Measurements from ENCODE around the gene PERCC1. TPM values are rescaled to one million over a fixed set of nuclear protein-coding genes. Genes with fewer than 3 reads are reported as not detected.
A peak's percentile ranks its signal among the peaks of the same experiment; 100 is the strongest.

Gene PERCC1
- total RNA-seq (2022) = not detected in 2 replicates
- not detected for Bru-seq, nascent RNA
- not detected for BruChase-seq, experiment 1, labeled RNA remaining after a 6-hour chase
- BruChase-seq, experiment 2, labeled RNA remaining after a 2-hour chase = percentile 16 among the genes with signal in this experiment
- long read RNA-seq = 0 reads

- no peaks in the 10 kb centered on the region for H3K27me3 Mint-ChIP-seq (ENCODE audit: insufficient read depth, unreplicated experiment)
- H3K27ac Mint-ChIP-seq (ENCODE audit: low read depth, unreplicated experiment) = no peak within 1 kb of the TSS
- H3K9me3 Mint-ChIP-seq (ENCODE audit: unreplicated experiment) = no peaks in the 10 kb centered on the region
- intact Hi-C loops (cut with micrococcal nuclease) = no loop called here
- H3K36me3 Mint-ChIP-seq (ENCODE audit: insufficient read depth, unreplicated experiment) = no peaks in the 10 kb centered on the region
- H3K4me3 Mint-ChIP-seq (ENCODE audit: unreplicated experiment) = no peak within 1 kb of the TSS
- DNase-seq (ENCODE audit: unreplicated experiment) = no peak
- no TSS peak for BruUV-seq (replicated peaks)
- H3K4me1 Mint-ChIP-seq (ENCODE audit: insufficient read depth, unreplicated experiment) = no peaks in the 10 kb centered on the region
- POLR2A ChIA-PET = no interaction called here
- CTCF ChIA-PET = interaction anchor here (0.6 kb wide), 1 partner anchor 1367 kb away, joined by 3 read pairs; no protein-coding TSS in a partner anchor
- no peak for TF ChIP-seq CTCF (IDR thresholded peaks at IDR 0.05; ENCODE audit: unreplicated experiment)
Measured at GRCh38 chr16:1430759-1431496, at the start of gene PERCC1. PERCC1 (plus strand) TSS chr16:1431078; CDS start chr16:1432594, 1,516 bp downstream.

- no TSS peak for BruUV-seq (replicated peaks)
- ChIA-PET POLR2A (interaction anchor here (1.3 kb wide), 1 partner anchor 13 kb away, joined by 4 read pairs; no protein-coding TSS in a partner anchor), CTCF (no interaction called here)
- Mint-ChIP-seq H3K9me3 (ENCODE audit: unreplicated experiment) (no peaks in the 10 kb centered on the region), H3K27me3 (ENCODE audit: insufficient read depth, unreplicated experiment) (no peaks in the 10 kb centered on the region), H3K27ac (ENCODE audit: low read depth, unreplicated experiment) (no peak overlapping the region), H3K4me3 (ENCODE audit: unreplicated experiment) (no peak overlapping the region), H3K36me3 (ENCODE audit: insufficient read depth, unreplicated experiment) (peaks cover 22% of the 10 kb centered on the region), H3K4me1 (ENCODE audit: insufficient read depth, unreplicated experiment) (peaks cover 5% of the 10 kb centered on the region)
- no peak for TF ChIP-seq CTCF (IDR thresholded peaks at IDR 0.05; ENCODE audit: unreplicated experiment)
- intact Hi-C loops (cut with micrococcal nuclease) = no loop called here
- no peak for DNase-seq (ENCODE audit: unreplicated experiment)
Measured at GRCh38 chr16:1381612-1382406, 49.1 kb upstream of the PERCC1 start.

- peaks cover 5% of the 10 kb centered on the region for H3K4me1 Mint-ChIP-seq (ENCODE audit: insufficient read depth, unreplicated experiment)
- BruUV-seq (replicated peaks) = no TSS peak
- H3K27ac Mint-ChIP-seq (ENCODE audit: low read depth, unreplicated experiment) = no peak overlapping the region
- no peak for TF ChIP-seq CTCF (IDR thresholded peaks at IDR 0.05; ENCODE audit: unreplicated experiment)
- H3K36me3 Mint-ChIP-seq (ENCODE audit: insufficient read depth, unreplicated experiment) = peaks cover 22% of the 10 kb centered on the region
- H3K4me3 Mint-ChIP-seq (ENCODE audit: unreplicated experiment) = no peak overlapping the region
- intact Hi-C loops (cut with micrococcal nuclease) = no loop called here
- DNase-seq (ENCODE audit: unreplicated experiment) = no peak
- POLR2A ChIA-PET = no interaction called here
- H3K27me3 Mint-ChIP-seq (ENCODE audit: insufficient read depth, unreplicated experiment) = no peaks in the 10 kb centered on the region
- no peaks in the 10 kb centered on the region for H3K9me3 Mint-ChIP-seq (ENCODE audit: unreplicated experiment)
- CTCF ChIA-PET = no interaction called here
Measured at GRCh38 chr16:1383556-1383955, 47.3 kb upstream of the PERCC1 start.

GRCh38 chr16:1385232-1385631 is 45.6 kb upstream of the PERCC1 start:
- no peaks in the 10 kb centered on the region for H3K27me3 Mint-ChIP-seq (ENCODE audit: insufficient read depth, unreplicated experiment)
- DNase-seq (ENCODE audit: unreplicated experiment) = no peak
- CTCF ChIA-PET = no interaction called here
- TF ChIP-seq CTCF (IDR thresholded peaks at IDR 0.05; ENCODE audit: unreplicated experiment) = no peak
- intact Hi-C loops (cut with micrococcal nuclease) = no loop called here
- no peak overlapping the region for H3K27ac Mint-ChIP-seq (ENCODE audit: low read depth, unreplicated experiment)
- no TSS peak for BruUV-seq (replicated peaks)
- peaks cover 21% of the 10 kb centered on the region for H3K36me3 Mint-ChIP-seq (ENCODE audit: insufficient read depth, unreplicated experiment)
- no peak overlapping the region for H3K4me3 Mint-ChIP-seq (ENCODE audit: unreplicated experiment)
- POLR2A ChIA-PET = no interaction called here
- H3K9me3 Mint-ChIP-seq (ENCODE audit: unreplicated experiment) = no peaks in the 10 kb centered on the region
- no peaks in the 10 kb centered on the region for H3K4me1 Mint-ChIP-seq (ENCODE audit: insufficient read depth, unreplicated experiment)

Data from MCF 10A (cell line).